ENCODE measurements around the gene GRIK5.
A peak's percentile ranks its signal among the peaks of the same experiment; 100 is the strongest.

GRIK5 gene

DNA sequence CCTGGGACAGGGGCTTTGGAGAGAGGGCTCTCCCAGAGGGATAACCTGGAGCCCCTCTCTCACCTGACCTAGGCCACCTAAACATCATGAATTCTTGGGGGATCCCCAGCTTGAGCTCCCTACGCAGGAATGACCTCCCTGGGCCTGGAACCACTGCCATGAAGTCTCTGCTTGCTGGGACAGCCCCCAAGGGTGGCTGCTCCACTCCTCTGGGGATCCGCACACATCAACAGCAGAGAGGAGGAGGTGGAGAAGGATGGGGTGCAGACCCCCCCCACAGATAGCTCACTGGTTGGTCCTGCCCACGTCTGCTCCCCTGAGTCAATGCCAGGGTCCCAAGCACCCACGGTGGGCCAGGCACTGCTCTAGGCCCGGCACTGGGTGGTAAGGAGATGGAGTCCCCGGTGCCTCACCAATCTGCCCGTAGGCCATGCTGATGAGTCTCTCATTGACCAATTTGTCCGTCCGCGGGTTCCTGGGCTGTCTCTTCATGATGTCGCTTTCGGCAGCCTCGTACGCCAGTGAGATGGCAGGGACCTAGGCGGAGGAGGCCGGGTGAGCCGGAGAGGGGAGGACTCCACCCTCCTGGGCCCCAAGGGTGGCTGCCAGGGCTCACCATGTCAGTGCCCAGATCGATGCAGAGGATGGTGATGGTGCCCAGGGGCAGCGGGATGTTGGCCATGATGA lies 100.1 kb downstream of the GRIK5 start:
- DNase-seq (ENCODE audit: low read depth, low spot score), result no peak
- no peak overlapping the region for H3K4me3 ChIP-seq (ENCODE audit: low read length)

DNA sequence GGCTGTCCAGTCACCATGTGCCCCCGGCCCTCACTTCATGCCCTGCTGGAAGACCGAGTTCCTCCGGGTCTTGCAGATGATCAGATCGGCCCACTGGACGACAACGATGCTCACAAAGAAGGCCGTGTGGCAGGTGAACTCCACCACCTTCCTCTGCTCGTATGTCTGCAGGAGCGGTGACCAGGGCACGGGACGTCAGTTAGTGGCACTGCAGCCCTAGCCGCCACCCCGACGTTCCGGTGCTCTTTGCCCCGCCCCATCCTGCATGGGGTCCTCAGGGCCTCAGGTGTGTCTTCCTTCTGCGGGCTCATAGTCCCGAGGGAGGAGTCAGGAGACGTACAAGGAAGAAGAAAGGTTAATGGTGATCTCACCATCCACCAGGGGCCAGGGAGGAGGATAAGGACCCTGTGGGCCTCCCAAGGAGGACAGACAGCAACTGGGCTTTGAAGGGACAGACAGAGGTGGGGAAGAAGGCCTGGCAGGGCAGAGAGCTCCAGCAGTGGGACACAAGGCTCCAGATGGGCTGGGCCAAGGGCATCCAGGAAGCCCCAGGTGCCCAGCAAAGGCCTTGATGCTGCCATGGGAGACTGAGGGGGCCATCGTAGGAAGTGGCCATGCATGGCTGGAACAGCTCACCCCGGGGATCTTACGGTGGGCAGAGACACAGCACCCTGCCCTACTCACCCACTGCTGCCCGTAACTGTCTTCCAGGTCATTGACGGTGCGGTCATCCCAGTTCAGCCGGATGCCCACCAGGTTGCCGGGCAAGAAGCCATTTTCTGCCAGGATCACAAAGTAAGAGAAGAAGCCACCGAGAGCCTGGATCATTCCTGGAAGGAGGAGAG lies 101.0 kb downstream of the GRIK5 start:
- DNase-seq (ENCODE audit: low read depth, low spot score), result no peak

DNA sequence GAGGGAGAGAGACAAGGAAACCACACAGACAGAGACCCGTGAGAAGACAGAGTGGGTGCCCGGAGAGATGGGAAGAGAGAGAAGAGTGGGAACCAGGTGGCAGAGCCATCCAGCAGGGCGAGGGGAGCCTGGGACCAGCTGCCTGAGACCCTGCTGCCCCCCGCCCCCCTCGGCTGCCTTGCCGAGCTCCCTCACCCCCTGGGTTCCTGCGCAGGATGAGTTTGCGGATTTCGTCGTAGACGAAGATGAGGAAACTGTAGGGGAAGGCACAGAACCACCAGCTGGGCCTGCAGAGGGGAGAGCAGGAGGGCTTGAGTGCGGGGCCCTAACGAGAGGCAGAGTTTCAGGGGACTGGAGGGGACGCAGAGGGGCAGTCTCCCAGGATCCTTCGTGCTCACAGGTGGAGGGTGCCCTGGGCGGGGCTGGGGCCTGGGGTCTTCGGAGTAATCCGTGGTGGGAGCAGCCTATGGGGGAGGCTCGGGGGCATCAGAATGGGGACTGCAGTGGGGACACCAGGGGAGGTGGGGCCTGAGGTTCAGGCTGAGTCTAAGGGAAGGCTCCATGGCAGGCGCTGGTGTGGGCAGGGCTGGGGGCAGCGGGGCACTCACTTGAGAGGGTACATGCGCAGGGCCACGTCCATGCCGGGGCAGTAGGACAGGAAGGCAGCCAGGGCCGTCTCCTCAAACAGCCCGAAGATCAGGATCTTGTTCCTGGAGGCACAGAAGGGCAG lies 102.8 kb downstream of the GRIK5 start:
- no peak for DNase-seq (ENCODE audit: low read depth, low spot score)
- no peak overlapping the region for H3K4me3 ChIP-seq (ENCODE audit: low read length)

More for the DNA sequence above, 101.0 kb downstream of the GRIK5 start:
- no peak overlapping the region for H3K4me3 ChIP-seq (ENCODE audit: low read length)

DNA sequence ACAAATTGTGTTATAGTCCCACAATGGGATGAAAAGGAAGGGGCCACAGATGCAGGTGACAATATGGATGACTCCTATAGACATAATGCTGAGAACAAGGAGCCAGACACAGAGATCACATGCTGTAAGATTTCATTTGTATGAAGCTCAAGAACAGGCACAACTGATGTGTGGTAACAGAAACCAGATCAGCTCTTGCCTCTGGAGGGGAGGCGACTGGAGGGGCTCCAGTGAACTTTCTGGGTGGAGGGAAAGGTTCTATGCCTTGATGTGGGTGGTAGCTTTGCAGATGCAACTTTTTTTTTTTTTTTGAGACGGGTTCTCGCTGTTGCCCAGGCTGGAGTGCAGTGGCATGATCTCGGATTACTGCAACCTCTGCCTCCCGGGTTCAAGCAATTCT lies 104.9 kb downstream of the GRIK5 start:
- no peak overlapping the region for H3K4me3 ChIP-seq (ENCODE audit: low read length)
- DNase-seq (ENCODE audit: low read depth, low spot score), result peak; percentile 74

DNA sequence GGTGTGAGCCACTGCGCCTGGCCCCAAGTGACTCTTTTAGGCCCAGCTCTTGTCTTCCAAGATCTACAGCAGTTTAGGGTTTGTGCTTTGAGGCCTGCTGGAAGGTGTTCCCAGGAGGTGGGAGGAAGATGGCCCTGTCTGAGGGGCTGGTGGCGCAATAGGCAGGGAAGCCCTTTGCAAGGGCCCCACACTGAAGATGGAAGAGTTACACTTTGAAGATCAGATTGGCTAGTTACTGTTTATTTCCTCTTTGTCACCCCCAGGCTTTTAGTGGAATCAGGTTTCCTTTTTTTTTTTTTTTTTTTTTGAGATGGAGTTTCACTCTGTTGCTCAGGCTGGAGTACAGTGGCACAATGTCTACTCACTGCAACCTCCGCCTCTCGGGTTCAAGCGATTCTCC lies 109.0 kb downstream of the GRIK5 start:
- no peak for DNase-seq (ENCODE audit: low read depth, low spot score)
- no peak overlapping the region for H3K4me3 ChIP-seq (ENCODE audit: low read length)

DNA sequence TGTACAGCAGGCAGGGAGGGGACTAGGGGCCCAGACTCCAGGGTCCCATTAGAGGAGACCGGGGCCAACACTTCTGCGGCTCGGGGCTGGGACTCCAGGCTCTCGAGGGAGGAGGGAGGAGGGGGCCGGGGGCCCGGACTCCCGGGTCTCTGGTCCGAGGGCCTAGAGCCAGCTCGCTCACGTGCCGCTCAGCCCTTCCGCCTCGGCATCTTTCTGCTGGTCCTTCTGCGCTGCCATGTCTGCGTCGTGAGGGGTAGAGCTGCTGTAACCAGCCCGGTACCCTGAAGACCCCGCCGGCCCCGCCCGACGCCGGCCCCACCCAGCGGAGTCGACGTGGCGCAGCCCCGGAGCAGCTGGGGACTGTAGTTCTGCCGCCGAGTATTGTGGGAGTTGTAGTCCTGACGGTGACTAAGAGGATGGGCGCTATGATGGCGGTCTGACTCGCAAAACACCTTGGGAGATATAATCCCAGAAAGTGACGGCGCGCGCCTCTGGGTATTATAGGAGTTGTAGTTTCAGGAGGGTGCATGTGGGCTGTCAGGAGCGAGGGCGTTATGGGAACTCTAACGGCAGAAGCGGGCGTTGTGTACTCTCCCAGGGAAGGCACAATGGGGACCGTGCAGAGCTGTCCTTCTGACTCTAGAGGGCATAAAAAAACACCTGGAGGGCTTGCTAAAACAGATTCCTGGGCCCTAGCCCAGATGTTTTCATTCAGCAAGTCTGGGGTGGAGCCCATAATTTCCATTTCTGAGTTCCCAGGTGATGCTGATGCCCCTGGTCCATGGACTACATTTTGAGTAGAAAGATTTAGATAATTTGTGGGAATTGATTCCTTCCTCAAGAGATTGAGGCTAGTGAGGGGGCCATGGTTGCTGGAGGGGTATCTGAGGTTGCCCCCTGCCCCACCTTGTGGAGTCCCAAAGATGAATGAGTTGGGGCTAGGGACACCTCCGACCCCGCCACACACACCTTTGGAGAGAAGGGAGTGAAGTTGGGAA lies 110.7 kb downstream of the GRIK5 start, which contains the start of gene RABAC1:
TSS of gene RABAC1 (minus strand) at position 266 of the 998 bp plus-strand sequence. CDS start at position 237, 29 bp downstream.
- peak within 1 kb of the TSS; percentile 78 for H3K4me3 ChIP-seq (ENCODE audit: low read length)
- DNase-seq (ENCODE audit: low read depth, low spot score), result peak; percentile 86

DNA sequence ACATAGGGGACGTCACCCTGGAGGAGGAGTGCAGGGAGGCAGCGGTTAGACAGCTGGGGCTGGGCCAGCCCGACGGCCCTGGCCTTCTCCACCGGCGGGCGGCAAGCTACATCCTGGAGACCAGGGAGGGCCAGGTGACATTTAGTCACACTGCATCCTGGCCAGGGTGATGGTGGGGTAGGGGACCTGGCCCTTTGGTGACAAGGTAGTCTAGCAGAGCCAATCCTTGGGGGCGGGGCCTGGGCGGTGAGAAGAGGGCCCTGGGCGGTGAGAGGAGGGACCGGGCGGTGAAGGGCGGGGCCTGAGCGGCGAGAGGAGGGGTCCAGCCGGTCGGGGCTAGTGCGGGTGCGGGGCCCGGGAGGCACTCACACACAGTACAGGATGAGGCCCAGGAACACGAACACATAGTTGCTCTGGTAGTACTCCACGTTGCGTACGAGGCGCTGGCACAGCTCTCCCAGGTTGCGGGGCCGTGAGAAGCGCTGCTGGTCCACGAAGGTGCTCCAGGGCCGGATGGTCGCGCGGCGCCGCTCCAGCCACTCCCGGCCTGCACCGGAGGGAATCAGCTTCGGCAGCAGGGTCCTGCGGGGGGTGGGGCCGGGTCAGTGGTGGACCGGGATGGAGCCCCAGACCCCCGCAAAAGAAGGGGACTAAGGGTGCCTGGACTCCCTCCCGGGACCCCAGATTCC lies 111.5 kb downstream of the GRIK5 start:
- peak; percentile 37 for DNase-seq (ENCODE audit: low read depth, low spot score)
- H3K4me3 ChIP-seq (ENCODE audit: low read length), result peak overlapping the region; percentile 78

DNA sequence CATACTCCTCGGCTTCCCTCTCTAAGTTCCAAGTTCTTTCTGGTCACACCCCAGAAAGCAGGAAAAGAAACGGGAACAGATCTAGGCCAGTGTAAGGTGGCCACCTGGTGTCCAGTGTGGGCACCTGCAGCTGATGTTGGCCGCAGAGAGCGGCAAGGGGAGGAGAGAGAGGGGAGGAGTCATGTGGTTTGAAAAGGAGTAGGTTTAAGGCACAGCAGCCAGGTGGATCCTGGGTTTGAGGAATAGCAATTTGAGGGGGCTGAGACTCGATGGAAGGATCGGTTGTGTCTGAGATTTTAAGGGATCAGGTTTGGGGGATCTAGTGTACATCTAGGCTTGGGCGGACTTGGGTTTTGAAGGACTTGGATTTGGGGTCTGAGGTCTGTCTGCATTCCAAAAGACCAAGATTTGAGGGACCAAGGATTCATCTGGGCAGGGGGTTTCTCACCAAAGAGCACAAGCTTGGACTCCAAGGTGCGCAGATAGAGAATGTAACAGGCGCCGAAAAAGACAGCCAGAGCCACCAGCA lies 112.1 kb downstream of the GRIK5 start:
- DNase-seq (ENCODE audit: low read depth, low spot score), result peak; percentile 45
- peak overlapping the region; percentile 78; the same call in 1 of the 2 replicates for H3K4me3 ChIP-seq (ENCODE audit: low read length)

DNA sequence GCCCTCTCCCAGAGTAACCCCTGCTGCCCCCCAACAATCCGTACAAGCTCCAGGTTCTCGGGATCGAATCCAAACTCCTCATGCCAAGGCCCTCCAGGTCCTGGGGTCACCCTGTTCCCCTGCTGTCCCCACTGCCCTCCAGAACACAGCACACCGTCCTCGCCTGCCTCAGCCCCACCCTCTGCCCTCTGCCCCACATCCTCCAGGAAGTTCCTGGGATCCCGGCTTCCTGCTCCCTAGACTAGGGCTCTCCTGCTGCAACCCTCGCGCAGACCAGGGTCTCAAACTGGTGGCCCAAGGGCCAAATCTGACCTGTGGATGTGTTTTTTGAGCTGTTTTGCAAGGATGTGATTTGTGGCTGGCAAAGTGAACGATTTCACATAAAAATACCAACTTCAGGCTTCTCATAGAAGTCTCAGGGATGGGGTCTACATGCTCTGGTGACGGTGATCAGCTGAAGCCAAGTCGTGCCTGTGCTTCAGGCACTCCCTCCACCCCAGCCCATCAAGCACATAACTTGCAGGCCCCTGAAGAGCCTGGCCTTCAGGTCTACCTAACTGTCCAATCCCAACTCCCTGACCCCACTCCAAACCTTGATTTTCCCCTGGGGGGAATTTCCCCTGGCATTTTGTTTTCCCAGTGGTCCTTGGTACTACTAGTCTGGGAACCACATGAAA lies 112.7 kb downstream of the GRIK5 start:
- H3K4me3 ChIP-seq (ENCODE audit: low read length), result no peak overlapping the region
- no peak for DNase-seq (ENCODE audit: low read depth, low spot score)

DNA sequence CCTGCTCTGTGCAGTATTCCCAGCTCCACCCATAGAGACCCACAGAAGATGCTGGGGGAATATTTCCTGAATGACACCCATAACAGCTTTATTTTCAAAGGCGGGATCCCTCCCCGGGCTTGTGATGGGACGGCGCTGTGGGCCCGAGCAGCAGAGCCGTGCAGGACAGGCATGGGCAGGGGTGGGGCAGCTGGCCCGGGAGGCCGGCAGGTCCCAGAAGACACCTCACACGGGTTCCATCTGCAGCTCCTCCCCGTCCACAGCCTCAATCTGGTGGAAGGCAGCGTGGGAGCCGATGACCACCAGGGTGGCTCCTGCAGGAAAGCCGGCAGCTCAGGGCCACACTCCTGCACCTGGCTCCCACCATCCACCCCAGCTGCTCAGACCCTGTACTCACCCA lies 113.4 kb downstream of the GRIK5 start:
- no peak for DNase-seq (ENCODE audit: low read depth, low spot score)
- H3K4me3 ChIP-seq (ENCODE audit: low read length), result no peak overlapping the region

DNA sequence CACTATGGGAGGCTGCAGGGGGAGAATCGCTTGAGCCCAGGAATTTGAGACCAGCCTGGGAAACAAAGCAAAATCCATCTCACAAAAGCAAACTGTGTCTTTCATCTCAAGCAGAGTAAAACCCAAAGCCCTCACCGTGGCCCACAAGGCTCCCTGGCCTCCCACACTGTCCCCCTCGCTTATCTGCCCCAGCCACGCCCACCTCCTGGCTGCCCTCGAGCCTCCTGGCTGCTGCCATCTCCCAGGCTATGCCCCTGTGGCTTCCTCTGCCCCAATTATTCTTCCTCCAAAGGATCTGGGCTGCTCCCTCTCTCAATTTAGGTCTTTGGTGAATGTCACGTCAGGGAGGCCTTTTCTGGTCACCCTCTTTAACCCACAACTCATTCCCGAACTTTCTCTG lies 114.5 kb downstream of the GRIK5 start:
- H3K4me3 ChIP-seq (ENCODE audit: low read length), result no peak overlapping the region
- DNase-seq (ENCODE audit: low read depth, low spot score), result no peak

DNA sequence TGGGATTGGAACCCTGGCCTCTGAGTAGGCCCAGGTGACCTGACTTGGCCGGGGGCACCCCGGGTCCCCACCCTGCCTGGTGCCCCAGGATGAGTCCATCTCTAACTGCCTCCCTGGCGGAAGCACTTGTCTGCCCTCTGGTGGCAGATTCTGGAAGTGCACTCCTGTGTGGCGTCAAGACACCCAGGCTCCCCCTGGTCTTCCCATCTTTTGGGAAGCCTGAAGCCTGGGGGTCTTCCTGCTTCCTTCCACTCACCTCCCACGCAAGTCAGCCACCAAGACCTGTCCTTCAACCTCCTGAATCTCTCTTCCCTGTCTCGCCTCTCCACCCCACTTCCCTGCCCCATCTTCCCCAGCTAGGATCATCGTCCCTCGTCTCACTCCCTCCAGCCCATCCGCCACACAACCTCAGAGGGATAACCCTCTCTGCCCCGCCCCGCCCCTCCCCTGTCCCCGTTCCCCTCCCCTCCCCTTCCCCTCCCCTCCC lies 118.3 kb downstream of the GRIK5 start:
- H3K4me3 ChIP-seq (ENCODE audit: low read length), result no peak overlapping the region
- peak; percentile 62 for DNase-seq (ENCODE audit: low read depth, low spot score)
